ENCODE results near the gene MARCKS.
A peak's percentile ranks its signal among the peaks of the same experiment; 100 is the strongest.

Gene MARCKS

GRCh38 chr6:113856625-113857555 is at the start of gene MARCKS:
Gene MARCKS (plus strand): TSS chr6:113857345. CDS start chr6:113857746, 401 bp downstream.
- DNase-seq (ENCODE audit: low spot score), result peak; percentile 64

- DNase-seq (ENCODE audit: low spot score), result no peak
Observed at GRCh38 chr6:113809826-113810225, 47.3 kb upstream of the MARCKS start.

GRCh38 chr6:113813142-113813541 is 44.0 kb upstream of the MARCKS start:
- DNase-seq (ENCODE audit: low spot score), result peak; percentile 6

- no peak for DNase-seq (ENCODE audit: low spot score)
Observed at GRCh38 chr6:113818578-113818977, 38.6 kb upstream of the MARCKS start.

- no peak for DNase-seq (ENCODE audit: low spot score)
Observed at GRCh38 chr6:113819169-113819830, 37.8 kb upstream of the MARCKS start.

GRCh38 chr6:113820761-113821160 is 36.4 kb upstream of the MARCKS start:
- DNase-seq (ENCODE audit: low spot score), result no peak

- DNase-seq (ENCODE audit: low spot score), result no peak
Observed at GRCh38 chr6:113821445-113821844, 35.7 kb upstream of the MARCKS start.

- DNase-seq (ENCODE audit: low spot score), result peak; percentile 35
Observed at GRCh38 chr6:113823916-113824315, 33.2 kb upstream of the MARCKS start.

GRCh38 chr6:113824411-113824810 is 32.7 kb upstream of the MARCKS start:
- DNase-seq (ENCODE audit: low spot score), result peak; percentile 39

- DNase-seq (ENCODE audit: low spot score), result no peak
Observed at GRCh38 chr6:113824866-113825265, 32.3 kb upstream of the MARCKS start.

- no peak for DNase-seq (ENCODE audit: low spot score)
Observed at GRCh38 chr6:113825781-113826180, 31.4 kb upstream of the MARCKS start.

GRCh38 chr6:113828984-113829695 is 28.0 kb upstream of the MARCKS start:
- no peak for DNase-seq (ENCODE audit: low spot score)

- no peak for DNase-seq (ENCODE audit: low spot score)
Observed at GRCh38 chr6:113829696-113830045, 27.5 kb upstream of the MARCKS start.

GRCh38 chr6:113830140-113830539 is 27.0 kb upstream of the MARCKS start:
- no peak for DNase-seq (ENCODE audit: low spot score)

GRCh38 chr6:113833537-113833936 is 23.6 kb upstream of the MARCKS start:
- no peak for DNase-seq (ENCODE audit: low spot score)

- no peak for DNase-seq (ENCODE audit: low spot score)
Observed at GRCh38 chr6:113837170-113837569, 20.0 kb upstream of the MARCKS start.

- no peak for DNase-seq (ENCODE audit: low spot score)
Observed at GRCh38 chr6:113842165-113842564, 15.0 kb upstream of the MARCKS start.

GRCh38 chr6:113843500-113844073 is 13.6 kb upstream of the MARCKS start:
- no peak for DNase-seq (ENCODE audit: low spot score)

GRCh38 chr6:113846577-113846976 is 10.6 kb upstream of the MARCKS start:
- no peak for DNase-seq (ENCODE audit: low spot score)

- DNase-seq (ENCODE audit: low spot score), result no peak
Observed at GRCh38 chr6:113847447-113847846, 9.7 kb upstream of the MARCKS start.

GRCh38 chr6:113848280-113848679 is 8.9 kb upstream of the MARCKS start:
- no peak for DNase-seq (ENCODE audit: low spot score)

GRCh38 chr6:113848811-113849210 is 8.3 kb upstream of the MARCKS start:
- no peak for DNase-seq (ENCODE audit: low spot score)

Measured in COLO829 (cell line).